HEK293 (cell line): ENCODE results near the gene TMEM145.

Source experiments
- MYNN ChIP-seq: fragments of 450-650 bp; formaldehyde crosslinking; IDR thresholded peaks from 2 replicates; pipeline ENCODE4 v1.5.1; 2016; ENCODE audit warnings: missing biosample characterization, missing genetic modification characterization, borderline replicate concordance
- MZF1 ChIP-seq: fragments of 450-650 bp; formaldehyde crosslinking; IDR thresholded peaks from 2 replicates; pipeline ENCODE4 v1.5.1; 2017; ENCODE audit warnings: missing biosample characterization, missing genetic modification characterization, borderline replicate concordance
- SP2 ChIP-seq: fragments of 450-650 bp; formaldehyde crosslinking; IDR thresholded peaks from 2 replicates; pipeline ENCODE4 v1.5.1; 2016; ENCODE audit warnings: missing biosample characterization, missing genetic modification characterization
- WT1 ChIP-seq: fragments of 450-650 bp; formaldehyde crosslinking; IDR thresholded peaks from 2 replicates; pipeline ENCODE4 v1.5.1; 2016; ENCODE audit warnings: missing biosample characterization, missing genetic modification characterization
- ZNF138 ChIP-seq: fragments of 450-650 bp; formaldehyde crosslinking; IDR thresholded peaks from 2 replicates; pipeline ENCODE4 v1.5.1; 2016; ENCODE audit warnings: missing biosample characterization, missing genetic modification characterization, borderline replicate concordance
- ZNF248 ChIP-seq: fragments of 450-650 bp; formaldehyde crosslinking; IDR thresholded peaks from 2 replicates; pipeline ENCODE4 v1.5.1; 2017; ENCODE audit warnings: missing biosample characterization, missing genetic modification characterization
- ZNF274 ChIP-seq, 2 experiments: fragments of 200-500 bp in 1 of 2; fragments of 450-650 bp in 1 of 2; sonication (Bioruptor generic) in 1 of 2; formaldehyde crosslinking in 1 of 2; IDR thresholded peaks; 2 replicates each; pipeline versions ENCODE4 v1.5.1 to v1.6.1; 2014 to 2016; ENCODE audit warnings: borderline replicate concordance in 1 of 2, inconsistent platforms in 1 of 2, low read length in 1 of 2, missing biosample characterization in 1 of 2, missing genetic modification characterization in 1 of 2
- ZNF335 ChIP-seq: fragments of 450-650 bp; formaldehyde crosslinking; conservative IDR thresholded peaks from 2 replicates; pipeline ENCODE4 v1.5.1; 2016; ENCODE audit warnings: missing biosample characterization, missing genetic modification characterization
- ZNF354C ChIP-seq: fragments of 450-650 bp; formaldehyde crosslinking; IDR thresholded peaks from 2 replicates; pipeline ENCODE4 v1.5.1; 2016; ENCODE audit warnings: missing biosample characterization, missing genetic modification characterization, low read depth, borderline replicate concordance
- ZNF366 ChIP-seq: fragments of 450-650 bp; formaldehyde crosslinking; conservative IDR thresholded peaks from 2 replicates; pipeline ENCODE4 v1.5.1; 2016; ENCODE audit warnings: missing biosample characterization, missing genetic modification characterization
- ZNF473 ChIP-seq: fragments of 450-650 bp; formaldehyde crosslinking; IDR thresholded peaks from 2 replicates; pipeline ENCODE4 v1.5.1; 2017; ENCODE audit warnings: missing biosample characterization, missing genetic modification characterization
- ZNF514 ChIP-seq: fragments of 450-650 bp; formaldehyde crosslinking; IDR thresholded peaks from 2 replicates; pipeline ENCODE4 v1.5.1; 2016; ENCODE audit warnings: missing biosample characterization, missing genetic modification characterization
- ZNF624 ChIP-seq: fragments of 450-650 bp; formaldehyde crosslinking; IDR thresholded peaks from 2 replicates; pipeline ENCODE4 v1.5.1; 2017; ENCODE audit warnings: missing biosample characterization, missing genetic modification characterization
- ZNF701 ChIP-seq: fragments of 450-650 bp; formaldehyde crosslinking; IDR thresholded peaks from 2 replicates; pipeline ENCODE4 v1.5.1; 2016; ENCODE audit warnings: missing biosample characterization, missing genetic modification characterization
- TF ChIP-seq, protein P1 (sequence below): fragments of 450-650 bp; formaldehyde crosslinking; IDR thresholded peaks from 2 replicates; pipeline ENCODE4; 2016; ENCODE audit warnings: missing biosample characterization, missing genetic modification characterization
- TF ChIP-seq, protein P2 (sequence below): fragments of 450-650 bp; formaldehyde crosslinking; IDR thresholded peaks from 2 replicates; pipeline ENCODE4 v1.5.1; 2016; ENCODE audit warnings: missing biosample characterization, missing genetic modification characterization
- TF ChIP-seq, protein P3 (sequence below): fragments of 450-650 bp; formaldehyde crosslinking; IDR thresholded peaks from 2 replicates; pipeline ENCODE4 v1.5.1; 2016; ENCODE audit warnings: missing biosample characterization, missing genetic modification characterization
- TF ChIP-seq, protein P4 (sequence below): fragments of 450-650 bp; formaldehyde crosslinking; IDR thresholded peaks from 2 replicates; pipeline ENCODE4 v1.5.1; 2016; ENCODE audit warnings: missing biosample characterization, missing genetic modification characterization, low read depth
- TF ChIP-seq, protein P5 (sequence below): fragments of 450-650 bp; formaldehyde crosslinking; IDR thresholded peaks from 2 replicates; pipeline ENCODE4 v1.5.1; 2016; ENCODE audit warnings: missing biosample characterization, missing genetic modification characterization
- TF ChIP-seq, protein P6 (sequence below): IDR thresholded peaks from 2 replicates; pipeline ENCODE4 v1.6.1; 2011; ENCODE audit warnings: mild to moderate bottlenecking, low read depth, low read length, borderline replicate concordance
- TF ChIP-seq, protein P7 (sequence below): fragments of 450-650 bp; formaldehyde crosslinking; IDR thresholded peaks from 2 replicates; pipeline ENCODE4 v1.5.1; 2016; ENCODE audit warnings: missing biosample characterization, missing genetic modification characterization
- TF ChIP-seq, protein P8 (sequence below): fragments of 450-650 bp; formaldehyde crosslinking; IDR thresholded peaks from 2 replicates; pipeline ENCODE4 v1.5.1; 2016; ENCODE audit warnings: missing biosample characterization, missing genetic modification characterization
- TF ChIP-seq, protein P9 (sequence below): fragments of 450-650 bp; formaldehyde crosslinking; IDR thresholded peaks from 2 replicates; pipeline ENCODE4 v1.5.1; 2016; ENCODE audit warnings: missing biosample characterization, missing genetic modification characterization

Gene TMEM145

DNA sequence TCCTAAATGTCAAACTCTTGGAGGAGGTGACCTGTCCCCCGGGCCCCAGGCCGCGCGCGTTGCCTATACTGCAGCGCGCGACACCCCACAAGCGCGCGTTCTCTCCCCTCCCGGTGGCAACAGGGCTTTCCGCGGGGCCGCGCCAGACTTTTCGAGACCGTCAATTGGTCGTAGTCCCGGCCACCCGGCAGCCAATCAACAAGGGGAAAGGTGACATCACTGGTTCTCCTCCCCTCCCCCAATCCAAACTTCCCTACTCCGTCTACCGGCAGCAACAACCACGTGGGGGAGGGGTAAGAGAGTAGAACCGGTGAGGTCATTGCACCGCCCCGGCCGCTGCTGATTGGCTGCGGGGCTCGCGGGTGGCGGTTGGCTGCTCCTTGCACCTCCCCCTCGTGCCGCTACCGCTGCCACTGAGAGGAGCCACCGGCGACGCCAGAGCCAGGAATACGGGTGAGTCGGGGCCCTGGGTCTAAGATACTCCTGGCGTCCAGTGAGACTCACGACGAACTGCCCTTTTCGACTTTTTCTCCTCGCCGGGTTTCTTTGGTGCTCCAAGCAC is 44.9 kb upstream of the TMEM145 start (continued):
- TF ChIP-seq, protein P1, sequence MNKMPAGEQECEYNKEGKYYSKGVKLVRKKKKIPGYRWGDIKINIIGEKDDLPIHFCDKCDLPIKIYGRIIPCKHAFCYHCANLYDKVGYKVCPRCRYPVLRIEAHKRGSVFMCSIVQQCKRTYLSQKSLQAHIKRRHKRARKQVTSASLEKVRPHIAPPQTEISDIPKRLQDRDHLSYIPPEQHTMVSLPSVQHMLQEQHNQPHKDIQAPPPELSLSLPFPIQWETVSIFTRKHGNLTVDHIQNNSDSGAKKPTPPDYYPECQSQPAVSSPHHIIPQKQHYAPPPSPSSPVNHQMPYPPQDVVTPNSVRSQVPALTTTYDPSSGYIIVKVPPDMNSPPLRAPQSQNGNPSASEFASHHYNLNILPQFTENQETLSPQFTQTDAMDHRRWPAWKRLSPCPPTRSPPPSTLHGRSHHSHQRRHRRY (tag by site-specific recombination), result no peak
- TF ChIP-seq ZNF473 (tag by site-specific recombination) (no peak), WT1 (tag by site-specific recombination) (0 out of 2 replicates have a peak, but pooled peaks have one; percentile 12), ZNF274 (IDR thresholded peaks at IDR 0.05; ENCODE audit: low read length) (no peak), ZNF274 (tag by site-specific recombination; IDR thresholded peaks at IDR 0.05; ENCODE audit: borderline replicate concordance) (no peak), ZNF138 (tag by site-specific recombination) (no peak), ZNF624 (tag by site-specific recombination) (no peak), MZF1 (tag by site-specific recombination) (no peak), ZNF701 (tag by site-specific recombination) (no peak), MYNN (tag by site-specific recombination) (no peak), ZNF335 (tag by site-specific recombination) (peak; percentile 100), SP2 (tag by site-specific recombination) (peak; percentile 47), ZNF248 (tag by site-specific recombination) (no peak), ZNF514 (no peak), ZNF366 (tag by site-specific recombination) (no peak; the same call in 1 of the 2 replicates), ZNF354C (tag by site-specific recombination) (no peak)
- TF ChIP-seq, protein P2, sequence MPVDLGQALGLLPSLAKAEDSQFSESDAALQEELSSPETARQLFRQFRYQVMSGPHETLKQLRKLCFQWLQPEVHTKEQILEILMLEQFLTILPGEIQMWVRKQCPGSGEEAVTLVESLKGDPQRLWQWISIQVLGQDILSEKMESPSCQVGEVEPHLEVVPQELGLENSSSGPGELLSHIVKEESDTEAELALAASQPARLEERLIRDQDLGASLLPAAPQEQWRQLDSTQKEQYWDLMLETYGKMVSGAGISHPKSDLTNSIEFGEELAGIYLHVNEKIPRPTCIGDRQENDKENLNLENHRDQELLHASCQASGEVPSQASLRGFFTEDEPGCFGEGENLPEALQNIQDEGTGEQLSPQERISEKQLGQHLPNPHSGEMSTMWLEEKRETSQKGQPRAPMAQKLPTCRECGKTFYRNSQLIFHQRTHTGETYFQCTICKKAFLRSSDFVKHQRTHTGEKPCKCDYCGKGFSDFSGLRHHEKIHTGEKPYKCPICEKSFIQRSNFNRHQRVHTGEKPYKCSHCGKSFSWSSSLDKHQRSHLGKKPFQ (tag by site-specific recombination), result no peak
- TF ChIP-seq, protein P3, sequence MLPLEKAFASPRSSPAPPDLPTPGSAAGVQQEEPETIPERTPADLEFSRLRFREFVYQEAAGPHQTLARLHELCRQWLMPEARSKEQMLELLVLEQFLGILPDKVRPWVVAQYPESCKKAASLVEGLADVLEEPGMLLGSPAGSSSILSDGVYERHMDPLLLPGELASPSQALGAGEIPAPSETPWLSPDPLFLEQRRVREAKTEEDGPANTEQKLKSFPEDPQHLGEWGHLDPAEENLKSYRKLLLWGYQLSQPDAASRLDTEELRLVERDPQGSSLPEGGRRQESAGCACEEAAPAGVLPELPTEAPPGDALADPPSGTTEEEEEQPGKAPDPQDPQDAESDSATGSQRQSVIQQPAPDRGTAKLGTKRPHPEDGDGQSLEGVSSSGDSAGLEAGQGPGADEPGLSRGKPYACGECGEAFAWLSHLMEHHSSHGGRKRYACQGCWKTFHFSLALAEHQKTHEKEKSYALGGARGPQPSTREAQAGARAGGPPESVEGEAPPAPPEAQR (tag by site-specific recombination), result 0 out of 2 replicates have a peak, but pooled peaks have one; percentile 9
- TF ChIP-seq, protein P4, sequence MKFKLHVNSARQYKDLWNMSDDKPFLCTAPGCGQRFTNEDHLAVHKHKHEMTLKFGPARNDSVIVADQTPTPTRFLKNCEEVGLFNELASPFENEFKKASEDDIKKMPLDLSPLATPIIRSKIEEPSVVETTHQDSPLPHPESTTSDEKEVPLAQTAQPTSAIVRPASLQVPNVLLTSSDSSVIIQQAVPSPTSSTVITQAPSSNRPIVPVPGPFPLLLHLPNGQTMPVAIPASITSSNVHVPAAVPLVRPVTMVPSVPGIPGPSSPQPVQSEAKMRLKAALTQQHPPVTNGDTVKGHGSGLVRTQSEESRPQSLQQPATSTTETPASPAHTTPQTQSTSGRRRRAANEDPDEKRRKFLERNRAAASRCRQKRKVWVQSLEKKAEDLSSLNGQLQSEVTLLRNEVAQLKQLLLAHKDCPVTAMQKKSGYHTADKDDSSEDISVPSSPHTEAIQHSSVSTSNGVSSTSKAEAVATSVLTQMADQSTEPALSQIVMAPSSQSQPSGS (tag by site-specific recombination), result peak; percentile 100
- TF ChIP-seq, protein P5, sequence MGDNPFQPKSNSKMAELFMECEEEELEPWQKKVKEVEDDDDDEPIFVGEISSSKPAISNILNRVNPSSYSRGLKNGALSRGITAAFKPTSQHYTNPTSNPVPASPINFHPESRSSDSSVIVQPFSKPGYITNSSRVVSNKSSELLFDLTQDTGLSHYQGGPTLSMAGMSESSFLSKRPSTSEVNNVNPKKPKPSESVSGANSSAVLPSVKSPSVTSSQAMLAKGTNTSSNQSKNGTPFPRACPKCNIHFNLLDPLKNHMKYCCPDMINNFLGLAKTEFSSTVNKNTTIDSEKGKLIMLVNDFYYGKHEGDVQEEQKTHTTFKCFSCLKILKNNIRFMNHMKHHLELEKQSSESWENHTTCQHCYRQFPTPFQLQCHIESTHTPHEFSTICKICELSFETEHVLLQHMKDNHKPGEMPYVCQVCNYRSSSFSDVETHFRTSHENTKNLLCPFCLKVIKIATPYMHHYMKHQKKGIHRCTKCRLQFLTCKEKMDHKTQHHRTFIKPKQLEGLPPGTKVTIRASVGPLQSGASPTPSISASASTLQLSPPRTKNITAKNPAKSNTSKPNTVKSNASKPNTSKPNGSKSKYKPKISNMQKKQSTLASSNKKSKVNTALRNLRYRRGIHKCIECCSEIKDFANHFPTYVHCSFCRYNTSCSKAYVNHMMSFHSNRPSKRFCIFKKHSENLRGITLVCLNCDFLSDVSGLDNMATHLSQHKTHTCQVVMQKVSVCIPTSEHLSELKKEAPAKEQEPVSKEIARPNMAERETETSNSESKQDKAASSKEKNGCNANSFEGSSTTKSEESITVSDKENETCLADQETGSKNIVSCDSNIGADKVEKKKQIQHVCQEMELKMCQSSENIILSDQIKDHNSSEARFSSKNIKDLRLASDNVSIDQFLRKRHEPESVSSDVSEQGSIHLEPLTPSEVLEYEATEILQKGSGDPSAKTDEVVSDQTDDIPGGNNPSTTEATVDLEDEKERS (tag by site-specific recombination), result no peak
- TF ChIP-seq, protein P6, sequence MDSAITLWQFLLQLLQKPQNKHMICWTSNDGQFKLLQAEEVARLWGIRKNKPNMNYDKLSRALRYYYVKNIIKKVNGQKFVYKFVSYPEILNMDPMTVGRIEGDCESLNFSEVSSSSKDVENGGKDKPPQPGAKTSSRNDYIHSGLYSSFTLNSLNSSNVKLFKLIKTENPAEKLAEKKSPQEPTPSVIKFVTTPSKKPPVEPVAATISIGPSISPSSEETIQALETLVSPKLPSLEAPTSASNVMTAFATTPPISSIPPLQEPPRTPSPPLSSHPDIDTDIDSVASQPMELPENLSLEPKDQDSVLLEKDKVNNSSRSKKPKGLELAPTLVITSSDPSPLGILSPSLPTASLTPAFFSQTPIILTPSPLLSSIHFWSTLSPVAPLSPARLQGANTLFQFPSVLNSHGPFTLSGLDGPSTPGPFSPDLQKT, result no peak
- TF ChIP-seq, protein P7, sequence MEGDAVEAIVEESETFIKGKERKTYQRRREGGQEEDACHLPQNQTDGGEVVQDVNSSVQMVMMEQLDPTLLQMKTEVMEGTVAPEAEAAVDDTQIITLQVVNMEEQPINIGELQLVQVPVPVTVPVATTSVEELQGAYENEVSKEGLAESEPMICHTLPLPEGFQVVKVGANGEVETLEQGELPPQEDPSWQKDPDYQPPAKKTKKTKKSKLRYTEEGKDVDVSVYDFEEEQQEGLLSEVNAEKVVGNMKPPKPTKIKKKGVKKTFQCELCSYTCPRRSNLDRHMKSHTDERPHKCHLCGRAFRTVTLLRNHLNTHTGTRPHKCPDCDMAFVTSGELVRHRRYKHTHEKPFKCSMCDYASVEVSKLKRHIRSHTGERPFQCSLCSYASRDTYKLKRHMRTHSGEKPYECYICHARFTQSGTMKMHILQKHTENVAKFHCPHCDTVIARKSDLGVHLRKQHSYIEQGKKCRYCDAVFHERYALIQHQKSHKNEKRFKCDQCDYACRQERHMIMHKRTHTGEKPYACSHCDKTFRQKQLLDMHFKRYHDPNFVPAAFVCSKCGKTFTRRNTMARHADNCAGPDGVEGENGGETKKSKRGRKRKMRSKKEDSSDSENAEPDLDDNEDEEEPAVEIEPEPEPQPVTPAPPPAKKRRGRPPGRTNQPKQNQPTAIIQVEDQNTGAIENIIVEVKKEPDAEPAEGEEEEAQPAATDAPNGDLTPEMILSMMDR (tag by site-specific recombination), result no peak
- TF ChIP-seq, protein P8, sequence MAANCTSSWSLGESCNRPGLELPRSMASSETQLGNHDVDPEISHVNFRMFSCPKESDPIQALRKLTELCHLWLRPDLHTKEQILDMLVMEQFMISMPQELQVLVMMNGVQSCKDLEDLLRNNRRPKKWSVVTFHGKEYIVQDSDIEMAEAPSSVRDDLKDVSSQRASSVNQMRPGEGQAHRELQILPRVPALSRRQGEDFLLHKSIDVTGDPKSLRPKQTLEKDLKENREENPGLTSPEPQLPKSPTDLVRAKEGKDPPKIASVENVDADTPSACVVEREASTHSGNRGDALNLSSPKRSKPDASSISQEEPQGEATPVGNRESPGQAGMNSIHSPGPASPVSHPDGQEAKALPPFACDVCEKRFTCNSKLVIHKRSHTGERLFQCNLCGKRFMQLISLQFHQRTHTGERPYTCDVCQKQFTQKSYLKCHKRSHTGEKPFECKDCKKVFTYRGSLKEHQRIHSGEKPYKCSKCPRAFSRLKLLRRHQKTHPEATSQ (tag by site-specific recombination), result no peak
- TF ChIP-seq, protein P9, sequence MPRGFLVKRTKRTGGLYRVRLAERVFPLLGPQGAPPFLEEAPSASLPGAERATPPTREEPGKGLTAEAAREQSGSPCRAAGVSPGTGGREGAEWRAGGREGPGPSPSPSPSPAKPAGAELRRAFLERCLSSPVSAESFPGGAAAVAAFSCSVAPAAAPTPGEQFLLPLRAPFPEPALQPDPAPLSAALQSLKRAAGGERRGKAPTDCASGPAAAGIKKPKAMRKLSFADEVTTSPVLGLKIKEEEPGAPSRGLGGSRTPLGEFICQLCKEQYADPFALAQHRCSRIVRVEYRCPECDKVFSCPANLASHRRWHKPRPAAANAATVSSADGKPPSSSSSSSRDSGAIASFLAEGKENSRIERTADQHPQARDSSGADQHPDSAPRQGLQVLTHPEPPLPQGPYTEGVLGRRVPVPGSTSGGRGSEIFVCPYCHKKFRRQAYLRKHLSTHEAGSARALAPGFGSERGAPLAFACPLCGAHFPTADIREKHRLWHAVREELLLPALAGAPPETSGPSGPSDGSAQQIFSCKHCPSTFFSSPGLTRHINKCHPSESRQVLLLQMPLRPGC, result peak; percentile 64; the same call in 1 of the 2 replicates
